Activated T-cell treated with anti-CD3 and anti-CD28 coated beads, Interleukin-2, amount 50 U/mL, for 24 hours (primary cell): Measurements from ENCODE around the gene NFKB2.

Experiments
- DNase-seq: peaks from one replicate; pipeline ENCODE4 v3.0.0-alpha.2; 2020
- H3K27ac Mint-ChIP-seq: 2 replicates; pipeline ENCODE4 v1.8.0; 2020; ENCODE audit warnings: mild to moderate bottlenecking, mixed read lengths
- H3K27me3 Mint-ChIP-seq: 2 replicates; pipeline ENCODE4 v1.8.0; 2020; ENCODE audit warnings: mixed read lengths
- H3K36me3 Mint-ChIP-seq: 2 replicates; pipeline ENCODE4 v1.8.0; 2020; ENCODE audit warnings: low read depth, mixed read lengths
- H3K4me1 Mint-ChIP-seq: 2 replicates; pipeline ENCODE4 v1.8.0; 2020; ENCODE audit warnings: low read depth, mixed read lengths
- H3K4me3 Mint-ChIP-seq: 2 replicates; pipeline ENCODE4 v1.8.0; 2020; ENCODE audit warnings: mild to moderate bottlenecking, moderate library complexity, mixed read lengths
- H3K9me3 Mint-ChIP-seq: 2 replicates; pipeline ENCODE4 v1.8.0; 2020; ENCODE audit warnings: mixed read lengths

Gene NFKB2

DNA sequence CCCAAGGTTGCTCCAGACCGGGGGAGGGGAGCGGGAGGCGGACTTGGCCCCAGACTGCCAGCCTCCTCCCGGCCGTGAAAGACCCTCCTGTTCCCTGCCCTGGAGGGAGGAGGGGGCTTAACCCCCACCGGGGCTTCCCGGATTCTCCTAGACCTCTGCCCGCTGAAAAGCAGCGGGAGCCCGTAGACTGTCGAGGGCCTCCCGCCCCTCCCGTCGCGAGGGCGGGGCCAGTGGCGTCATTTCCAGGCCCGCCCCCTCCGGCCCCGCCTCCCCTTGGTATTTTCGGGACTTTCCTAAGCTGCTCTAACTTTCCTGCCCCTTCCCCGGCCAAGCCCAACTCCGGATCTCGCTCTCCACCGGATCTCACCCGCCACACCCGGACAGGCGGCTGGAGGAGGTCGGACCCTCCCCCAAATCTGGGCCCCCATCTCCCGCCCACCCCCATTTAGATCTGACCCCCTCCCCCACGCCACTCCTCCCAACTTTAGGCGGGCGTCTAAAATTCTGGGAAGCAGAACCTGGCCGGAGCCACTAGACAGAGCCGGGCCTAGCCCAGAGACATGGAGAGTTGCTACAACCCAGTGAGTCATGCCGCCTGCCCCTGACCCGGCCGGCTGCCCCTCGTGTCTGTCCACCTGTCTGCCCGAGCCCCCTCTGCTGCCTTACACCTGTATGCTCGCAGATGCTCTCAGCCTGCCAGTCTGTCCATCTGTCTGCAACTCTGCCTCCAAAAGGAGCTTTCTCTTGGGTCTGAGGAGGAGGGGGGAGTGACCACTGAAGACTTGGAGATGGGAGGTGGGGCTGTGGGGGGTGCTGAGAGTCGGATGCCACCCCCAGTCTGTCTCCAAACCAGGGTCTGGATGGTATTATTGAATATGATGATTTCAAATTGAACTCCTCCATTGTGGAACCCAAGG, at the start of gene NFKB2:
Gene NFKB2 (plus strand): TSS at position 306 of the 917 bp plus-strand sequence. CDS start 255 bp downstream, at position 561.
- peak; percentile 97 for DNase-seq
- Mint-ChIP-seq H3K4me3 (peak within 1 kb of the TSS; percentile 97), H3K27ac (peak within 1 kb of the TSS; percentile 99), H3K4me1 (peaks cover 58% of the 10 kb centered on the region), H3K9me3 (no peaks in the 10 kb centered on the region), H3K36me3 (peaks cover 60% of the 10 kb centered on the region), H3K27me3 (no peaks in the 10 kb centered on the region)

DNA sequence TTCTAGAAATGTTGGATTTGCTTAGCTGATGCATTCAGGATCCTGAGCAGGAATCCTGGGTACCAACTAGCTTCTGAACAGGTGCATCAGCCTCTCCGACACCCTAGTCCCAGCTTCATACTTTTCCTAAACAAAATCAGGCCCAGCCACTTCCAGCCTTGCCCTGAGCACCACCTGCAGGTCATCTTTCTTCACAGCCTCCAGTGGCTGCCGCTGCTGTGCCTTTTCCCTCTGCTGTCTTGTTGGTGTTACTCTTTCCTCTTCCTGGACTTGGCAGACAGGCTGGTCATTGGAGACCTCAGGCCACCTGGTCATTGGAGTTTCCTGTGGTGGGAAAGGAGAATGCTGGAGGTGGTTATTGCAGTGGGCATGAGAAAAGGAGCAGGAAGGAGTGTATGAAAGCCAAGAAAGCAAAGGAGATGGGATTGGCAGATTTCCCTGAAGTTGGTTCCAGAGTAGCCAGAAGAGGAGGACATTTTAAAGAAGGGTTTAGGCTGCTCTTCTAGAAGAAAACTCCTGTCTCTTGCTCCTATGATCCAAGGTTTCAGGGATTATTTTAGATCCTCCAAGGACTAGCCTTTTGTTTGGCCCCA, 48.2 kb upstream of the NFKB2 start:
- H3K4me1 Mint-ChIP-seq: peaks cover 13% of the 10 kb centered on the region
- H3K36me3 Mint-ChIP-seq: peaks cover 74% of the 10 kb centered on the region
- H3K27me3 Mint-ChIP-seq: no peaks in the 10 kb centered on the region
- peak overlapping the region; percentile 76 for H3K27ac Mint-ChIP-seq
- H3K4me3 Mint-ChIP-seq: no peak overlapping the region
- no peak for DNase-seq
- no peaks in the 10 kb centered on the region for H3K9me3 Mint-ChIP-seq

DNA sequence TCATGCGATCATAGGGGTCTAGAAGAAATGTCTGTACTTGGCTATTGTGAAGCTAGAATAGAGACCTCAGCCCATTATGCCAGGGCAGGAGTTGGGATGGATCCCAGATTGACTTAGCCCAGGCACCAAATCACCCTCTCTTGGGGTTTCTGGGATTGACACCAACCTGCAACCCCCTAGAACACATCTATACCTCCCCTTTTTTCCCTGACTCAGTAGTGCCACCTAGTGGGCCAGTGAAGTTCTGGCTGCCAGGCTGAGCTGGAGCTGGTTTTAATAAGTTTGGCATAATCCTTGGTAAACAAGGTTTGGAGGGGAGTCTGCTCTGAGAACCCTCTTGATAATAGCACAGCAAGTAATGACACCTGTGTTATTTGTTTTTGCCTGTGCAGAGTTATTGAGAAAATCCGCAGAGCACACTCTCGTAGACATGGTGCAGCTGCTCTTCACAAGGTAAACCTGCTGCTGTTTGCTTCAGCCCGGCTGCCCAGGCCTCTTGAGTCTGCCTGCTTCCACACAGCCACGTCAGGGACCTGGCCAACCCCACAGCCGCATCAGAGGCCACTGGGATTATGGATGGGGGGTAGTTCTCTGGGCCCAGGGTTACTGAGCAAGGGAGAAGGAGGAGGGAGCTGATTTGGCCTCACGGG, 43.3 kb upstream of the NFKB2 start:
- H3K4me1 Mint-ChIP-seq: peaks cover 2% of the 10 kb centered on the region
- peak; percentile 79 for DNase-seq

DNA sequence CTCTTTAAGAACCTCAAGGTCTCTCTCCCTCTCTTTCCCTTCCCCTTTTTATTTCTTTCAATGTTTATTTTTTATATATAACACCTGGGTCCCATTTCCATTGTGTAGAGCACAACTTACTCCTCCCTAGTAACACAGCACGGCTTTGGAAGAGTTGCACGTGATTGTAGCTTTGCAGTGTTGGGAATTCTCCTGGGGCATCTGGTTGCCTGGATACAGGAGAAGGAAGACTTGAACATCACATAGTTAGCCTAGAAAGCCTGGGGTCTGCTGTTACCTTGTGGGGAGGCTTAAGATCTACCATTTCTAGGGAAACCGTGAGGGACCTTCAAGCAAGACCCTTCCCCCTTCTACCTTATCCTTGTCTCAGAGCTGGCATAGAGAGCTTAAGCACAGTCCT, 41.1 kb upstream of the NFKB2 start:
- Mint-ChIP-seq H3K4me1 (peaks cover 16% of the 10 kb centered on the region), H3K4me3 (no peak overlapping the region), H3K27me3 (no peaks in the 10 kb centered on the region), H3K36me3 (peaks cover 91% of the 10 kb centered on the region), H3K9me3 (no peaks in the 10 kb centered on the region), H3K27ac (no peak overlapping the region)
- no peak for DNase-seq

More for the DNA sequence above, 43.3 kb upstream of the NFKB2 start:
- Mint-ChIP-seq H3K27me3 (no peaks in the 10 kb centered on the region), H3K27ac (no peak overlapping the region), H3K9me3 (no peaks in the 10 kb centered on the region), H3K4me3 (no peak overlapping the region), H3K36me3 (peaks cover 87% of the 10 kb centered on the region)

DNA sequence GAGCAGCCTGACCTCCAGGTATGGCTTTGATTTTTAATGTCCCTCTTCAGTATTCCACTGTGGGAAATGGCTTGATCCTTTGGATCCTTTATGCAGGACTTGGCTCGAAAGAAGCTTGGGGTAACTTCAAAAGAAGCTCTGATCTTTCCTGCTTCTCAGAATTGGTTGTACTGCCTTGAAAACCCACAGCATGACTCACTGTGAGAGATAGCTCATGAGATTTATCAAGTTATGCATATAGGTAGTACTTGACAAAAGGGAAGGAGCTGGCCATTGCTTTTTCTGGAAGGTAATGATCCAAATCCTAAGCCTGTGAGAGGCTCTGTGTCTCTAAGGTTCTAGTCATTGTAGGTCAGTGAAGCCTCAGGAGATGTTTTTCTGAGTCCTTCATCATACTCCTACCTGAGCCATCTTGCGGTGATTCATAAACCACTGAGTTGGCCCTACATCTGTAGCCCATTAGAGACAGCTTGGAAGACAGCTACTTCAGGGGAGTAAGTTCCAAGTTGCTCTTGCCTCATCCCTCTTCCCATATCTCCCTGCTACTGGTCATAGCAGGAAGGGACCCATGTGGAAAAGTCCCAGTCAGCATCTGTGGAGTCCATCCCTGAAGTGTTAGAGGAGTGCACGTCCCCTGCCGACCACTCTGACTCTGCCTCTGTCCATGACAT, 36.7 kb upstream of the NFKB2 start:
- Mint-ChIP-seq H3K36me3 (peaks cover 95% of the 10 kb centered on the region), H3K4me1 (peaks cover 16% of the 10 kb centered on the region), H3K4me3 (no peak overlapping the region), H3K9me3 (no peaks in the 10 kb centered on the region), H3K27me3 (no peaks in the 10 kb centered on the region), H3K27ac (peak overlapping the region; percentile 86)
- no peak for DNase-seq

DNA sequence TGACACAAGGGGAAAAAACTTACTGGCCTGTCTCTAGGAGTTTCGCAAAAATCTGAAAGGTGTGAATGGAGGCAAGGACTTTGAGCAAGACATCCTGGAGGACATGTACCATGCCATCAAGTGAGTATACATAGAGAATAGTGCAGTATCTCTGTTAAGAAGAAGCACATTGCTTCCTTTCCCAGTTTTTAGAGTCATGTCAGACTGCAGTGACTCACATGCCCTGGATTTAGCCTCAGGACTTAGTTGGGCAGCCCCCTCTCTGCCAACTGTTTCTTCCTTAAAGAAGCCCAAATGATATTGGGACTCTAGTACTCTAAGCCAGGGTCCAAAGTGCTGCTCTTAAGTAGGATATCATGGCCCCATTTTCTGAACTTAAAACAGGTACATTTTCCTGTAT, 28.1 kb upstream of the NFKB2 start:
- no peaks in the 10 kb centered on the region for H3K27me3 Mint-ChIP-seq
- no peak for DNase-seq
- no peak overlapping the region for H3K27ac Mint-ChIP-seq
- H3K36me3 Mint-ChIP-seq: peaks cover 93% of the 10 kb centered on the region
- no peak overlapping the region for H3K4me3 Mint-ChIP-seq
- H3K9me3 Mint-ChIP-seq: no peaks in the 10 kb centered on the region
- no peaks in the 10 kb centered on the region for H3K4me1 Mint-ChIP-seq

DNA sequence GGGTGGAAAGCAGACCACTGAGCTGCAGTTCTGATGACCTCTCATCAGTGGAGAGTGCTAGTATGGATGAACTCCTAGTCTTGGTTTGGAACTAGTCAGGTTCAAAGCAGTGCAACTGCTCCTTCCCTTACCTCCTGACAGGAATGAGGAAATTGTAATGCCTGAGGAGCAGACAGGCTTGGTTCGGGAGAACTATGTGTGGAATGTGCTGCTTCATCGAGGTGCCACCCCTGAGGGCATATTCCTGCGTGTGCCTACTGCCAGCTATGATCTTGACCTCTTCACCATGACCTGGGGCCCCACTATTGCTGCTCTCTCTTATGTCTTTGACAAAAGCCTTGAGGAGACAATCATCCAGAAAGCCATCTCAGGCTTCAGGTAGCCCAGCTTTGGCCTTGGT, 27.4 kb upstream of the NFKB2 start:
- H3K9me3 Mint-ChIP-seq: no peaks in the 10 kb centered on the region
- no peaks in the 10 kb centered on the region for H3K27me3 Mint-ChIP-seq
- peaks cover 93% of the 10 kb centered on the region for H3K36me3 Mint-ChIP-seq
- peak overlapping the region; percentile 20 for H3K27ac Mint-ChIP-seq
- H3K4me3 Mint-ChIP-seq: no peak overlapping the region
- no peak for DNase-seq
- H3K4me1 Mint-ChIP-seq: no peaks in the 10 kb centered on the region

DNA sequence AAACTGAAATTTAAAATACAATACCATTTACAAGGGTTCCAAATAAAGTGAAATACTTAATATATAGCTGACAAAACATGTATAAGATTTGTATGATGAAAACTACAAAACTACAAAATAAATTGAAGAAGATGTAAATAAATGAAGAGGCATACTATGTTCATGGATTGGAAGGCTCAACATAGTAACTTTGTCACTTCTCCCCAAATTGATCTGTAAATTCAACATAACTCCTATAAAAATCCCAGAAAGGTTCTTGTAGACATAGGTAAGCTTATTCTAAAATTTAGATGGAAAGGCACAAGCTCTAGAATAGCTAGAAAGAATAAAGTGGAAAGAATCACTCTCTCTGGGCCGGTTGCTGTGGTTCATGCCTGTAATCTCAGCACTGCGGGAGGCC, 24.2 kb upstream of the NFKB2 start:
- peaks cover 93% of the 10 kb centered on the region for H3K36me3 Mint-ChIP-seq
- no peak for DNase-seq
- no peaks in the 10 kb centered on the region for H3K4me1 Mint-ChIP-seq
- H3K9me3 Mint-ChIP-seq: no peaks in the 10 kb centered on the region
- H3K27me3 Mint-ChIP-seq: no peaks in the 10 kb centered on the region
- no peak overlapping the region for H3K27ac Mint-ChIP-seq
- no peak overlapping the region for H3K4me3 Mint-ChIP-seq

DNA sequence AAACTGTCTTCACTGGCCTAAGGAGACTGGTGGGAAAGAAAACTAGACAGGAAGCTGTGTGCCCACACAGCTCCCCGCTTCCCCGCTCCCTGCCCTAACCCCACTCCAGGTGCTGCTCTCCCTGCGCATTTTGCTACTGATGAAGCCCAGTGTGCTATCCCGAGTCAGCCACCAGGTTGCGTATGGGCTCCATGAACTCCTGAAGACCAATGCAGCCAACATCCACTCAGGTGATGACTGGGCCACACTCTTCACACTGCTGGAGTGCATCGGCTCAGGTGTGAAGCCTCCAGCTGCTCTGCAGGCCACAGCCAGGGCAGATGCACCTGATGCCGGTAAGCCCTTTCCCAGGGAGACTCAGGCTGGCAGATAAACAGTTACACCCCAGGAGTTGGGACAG, 20.3 kb upstream of the NFKB2 start:
- Mint-ChIP-seq H3K27ac (no peak overlapping the region), H3K4me3 (no peak overlapping the region), H3K4me1 (no peaks in the 10 kb centered on the region), H3K27me3 (no peaks in the 10 kb centered on the region), H3K9me3 (no peaks in the 10 kb centered on the region), H3K36me3 (peaks cover 90% of the 10 kb centered on the region)
- DNase-seq: no peak

DNA sequence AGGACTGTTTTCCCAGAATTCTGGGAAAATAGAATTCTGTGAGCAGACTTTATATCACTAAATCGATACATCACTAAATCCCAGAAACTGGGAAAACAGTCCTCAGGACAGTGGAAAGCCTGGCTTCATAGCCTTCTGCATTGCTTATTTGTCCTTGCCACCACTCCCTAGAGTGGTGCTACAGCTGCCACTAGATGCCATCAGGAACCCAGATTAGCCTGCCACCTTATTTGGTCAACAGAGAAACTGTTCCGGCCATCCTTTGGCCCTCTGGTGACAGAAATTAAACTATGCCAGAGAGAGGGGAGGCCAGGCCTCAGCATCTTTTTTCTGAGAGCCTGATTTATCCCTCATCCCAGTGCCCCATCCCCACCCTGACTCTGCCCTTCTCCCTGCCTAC, 19.6 kb upstream of the NFKB2 start:
- Mint-ChIP-seq H3K27ac (no peak overlapping the region), H3K9me3 (no peaks in the 10 kb centered on the region), H3K27me3 (no peaks in the 10 kb centered on the region), H3K36me3 (peaks cover 90% of the 10 kb centered on the region), H3K4me1 (no peaks in the 10 kb centered on the region), H3K4me3 (no peak overlapping the region)
- no peak for DNase-seq

DNA sequence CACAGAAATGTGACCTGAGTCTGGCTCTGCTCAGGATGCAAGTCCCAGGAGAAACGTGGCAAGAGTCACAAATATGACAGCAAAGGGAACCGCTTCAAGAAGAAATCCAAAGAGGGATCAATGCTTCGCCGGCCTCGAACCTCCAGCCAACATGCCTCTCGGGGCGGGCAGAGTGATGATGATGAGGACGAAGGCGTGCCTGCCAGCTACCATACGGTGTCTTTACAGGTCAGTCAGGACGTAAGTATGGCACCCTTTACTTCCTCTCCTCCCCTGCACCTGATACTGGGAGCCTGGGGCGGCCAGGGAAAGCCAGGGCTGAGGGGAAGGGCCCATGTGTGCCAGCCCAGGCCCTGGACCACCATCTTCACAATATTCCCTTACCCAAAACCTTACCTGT, 18.6 kb upstream of the NFKB2 start:
- DNase-seq: no peak
- no peaks in the 10 kb centered on the region for H3K9me3 Mint-ChIP-seq
- no peaks in the 10 kb centered on the region for H3K27me3 Mint-ChIP-seq
- peaks cover 90% of the 10 kb centered on the region for H3K36me3 Mint-ChIP-seq
- H3K4me1 Mint-ChIP-seq: no peaks in the 10 kb centered on the region
- no peak overlapping the region for H3K27ac Mint-ChIP-seq
- no peak overlapping the region for H3K4me3 Mint-ChIP-seq

DNA sequence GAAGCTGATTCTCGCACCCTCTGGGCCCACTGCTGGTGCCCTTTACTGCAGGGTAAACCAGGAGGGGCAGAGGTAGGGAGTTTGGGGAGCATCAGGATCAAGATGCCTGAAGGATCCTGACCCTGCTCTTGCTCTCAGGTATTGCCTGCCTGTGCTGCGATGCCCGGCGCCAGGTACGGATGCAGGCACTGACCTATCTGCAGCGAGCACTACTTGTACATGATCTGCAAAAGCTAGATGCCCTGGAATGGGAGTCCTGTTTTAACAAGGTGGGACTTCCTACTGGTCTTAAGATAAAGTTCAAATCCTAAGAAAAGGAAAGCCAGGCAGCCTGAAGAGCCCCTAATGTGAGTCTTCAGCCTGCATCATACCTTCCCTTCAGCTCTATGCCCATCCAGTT, 16.1 kb upstream of the NFKB2 start:
- no peak for DNase-seq

DNA sequence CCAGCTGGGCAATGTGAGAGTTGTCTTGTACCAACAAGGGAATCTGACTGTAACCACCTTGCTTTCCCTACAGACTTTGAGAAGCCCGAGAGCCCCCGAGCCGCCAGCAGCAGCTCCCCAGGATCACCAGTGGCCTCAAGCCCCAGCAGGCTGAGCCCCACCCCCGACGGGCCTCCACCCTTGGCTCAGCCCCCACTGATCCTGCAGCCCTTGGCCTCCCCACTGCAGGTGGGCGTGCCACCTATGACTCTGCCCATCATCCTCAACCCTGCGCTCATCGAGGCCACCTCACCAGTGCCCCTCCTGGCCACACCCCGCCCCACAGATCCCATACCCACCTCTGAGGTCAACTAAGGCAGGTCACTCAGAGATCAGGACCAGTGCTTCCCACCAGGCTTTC, 13.5 kb upstream of the NFKB2 start:
- no peak for DNase-seq
- no peak overlapping the region for H3K4me3 Mint-ChIP-seq
- peaks cover 6% of the 10 kb centered on the region for H3K4me1 Mint-ChIP-seq
- H3K36me3 Mint-ChIP-seq: peaks cover 62% of the 10 kb centered on the region
- H3K27me3 Mint-ChIP-seq: no peaks in the 10 kb centered on the region
- H3K27ac Mint-ChIP-seq: no peak overlapping the region
- H3K9me3 Mint-ChIP-seq: no peaks in the 10 kb centered on the region

More for the DNA sequence above, 16.1 kb upstream of the NFKB2 start:
- peaks cover 2% of the 10 kb centered on the region for H3K4me1 Mint-ChIP-seq
- no peaks in the 10 kb centered on the region for H3K9me3 Mint-ChIP-seq
- H3K27ac Mint-ChIP-seq: no peak overlapping the region
- H3K4me3 Mint-ChIP-seq: no peak overlapping the region
- no peaks in the 10 kb centered on the region for H3K27me3 Mint-ChIP-seq
- peaks cover 83% of the 10 kb centered on the region for H3K36me3 Mint-ChIP-seq

DNA sequence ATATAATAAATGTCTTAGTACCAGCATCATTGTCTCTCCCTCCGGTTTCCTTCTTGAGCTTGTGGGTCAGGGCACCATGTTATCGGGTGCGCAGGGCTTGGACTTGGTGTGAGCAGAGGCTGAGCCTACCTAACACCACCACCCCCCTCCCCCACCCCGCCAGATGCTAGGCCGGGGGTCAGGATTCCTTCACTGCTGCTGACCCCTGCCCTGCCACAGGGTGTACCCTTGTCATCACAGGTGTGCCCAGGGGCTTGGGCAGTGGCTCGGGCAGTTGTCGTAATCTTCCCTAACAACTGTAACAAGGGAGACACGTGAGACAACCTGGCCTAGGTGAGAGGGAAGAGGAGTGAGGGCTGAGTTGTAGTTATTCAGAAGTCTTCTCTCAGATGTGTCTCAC, 12.6 kb upstream of the NFKB2 start:
- Mint-ChIP-seq H3K27ac (no peak overlapping the region), H3K4me3 (no peak overlapping the region), H3K9me3 (no peaks in the 10 kb centered on the region), H3K27me3 (no peaks in the 10 kb centered on the region), H3K36me3 (peaks cover 57% of the 10 kb centered on the region), H3K4me1 (peaks cover 6% of the 10 kb centered on the region)
- no peak for DNase-seq
